Gastroesophageal sphincter (tissue), 3 donors: ENCODE results near the gene CASP3.

ENCODE experiments used
- EP300 ChIP-seq: sonication (generic); formaldehyde crosslinking; IDR thresholded peaks from one replicate; pipeline ENCODE4 v1.6.1; 2017; ENCODE audit warnings: antibody characterized with exemption, mild to moderate bottlenecking
- POLR2A ChIP-seq, 2 donors: fragments of 450-650 bp; IDR thresholded peaks; one replicate each; pipeline ENCODE4 v1.6.1; 2017; ENCODE audit warnings: antibody characterized with exemption in 2 of 2, mild to moderate bottlenecking in 2 of 2, moderate library complexity in 1 of 2
- POLR2AphosphoS5 ChIP-seq: sonication (generic); formaldehyde crosslinking; IDR thresholded peaks from one replicate; pipeline ENCODE4 v1.6.1; 2017; ENCODE audit warnings: antibody characterized with exemption
- TF ChIP-seq, protein P1 (sequence below), 4 experiments: fragments of 200-600 bp in 2 of 4; fragments of 450-650 bp in 2 of 4; sonication (generic) in 1 of 4; IDR thresholded peaks; one replicate each; pipeline ENCODE4 v1.5.1; 2017 to 2019; ENCODE audit warnings: antibody characterized with exemption in 4 of 4, mild to moderate bottlenecking in 2 of 4, moderate library complexity in 2 of 4

DNA sequence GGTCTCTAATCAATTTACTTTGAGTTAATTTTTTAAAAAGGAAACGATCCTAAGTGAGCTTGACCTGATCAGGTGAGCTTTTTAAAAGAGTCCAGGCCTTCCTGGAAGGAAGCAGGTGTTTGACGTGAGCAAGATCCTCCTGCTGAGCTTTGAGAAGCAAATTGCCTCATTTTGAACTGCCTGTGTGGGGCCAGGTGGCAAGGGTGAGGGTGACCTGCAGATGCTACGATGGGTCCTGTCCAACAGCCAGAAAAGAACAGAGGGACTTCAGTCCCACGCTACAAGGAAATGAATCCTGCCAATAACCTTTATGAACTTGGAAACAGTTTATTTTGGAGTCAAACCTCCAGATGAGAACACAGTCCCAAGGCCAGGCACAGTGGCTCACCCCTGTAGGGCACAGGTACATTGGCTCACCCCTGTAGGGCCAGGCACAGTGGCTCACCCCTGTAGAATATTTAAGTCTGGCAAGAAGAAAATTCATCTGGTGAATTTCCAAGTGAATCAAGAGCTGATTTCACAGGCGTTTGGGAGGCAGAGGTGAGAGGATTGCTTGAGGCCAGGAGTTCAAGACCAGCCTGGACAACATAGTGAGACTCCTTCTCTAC lies 58.1 kb downstream of the CASP3 start:
- TF ChIP-seq, protein P1, sequence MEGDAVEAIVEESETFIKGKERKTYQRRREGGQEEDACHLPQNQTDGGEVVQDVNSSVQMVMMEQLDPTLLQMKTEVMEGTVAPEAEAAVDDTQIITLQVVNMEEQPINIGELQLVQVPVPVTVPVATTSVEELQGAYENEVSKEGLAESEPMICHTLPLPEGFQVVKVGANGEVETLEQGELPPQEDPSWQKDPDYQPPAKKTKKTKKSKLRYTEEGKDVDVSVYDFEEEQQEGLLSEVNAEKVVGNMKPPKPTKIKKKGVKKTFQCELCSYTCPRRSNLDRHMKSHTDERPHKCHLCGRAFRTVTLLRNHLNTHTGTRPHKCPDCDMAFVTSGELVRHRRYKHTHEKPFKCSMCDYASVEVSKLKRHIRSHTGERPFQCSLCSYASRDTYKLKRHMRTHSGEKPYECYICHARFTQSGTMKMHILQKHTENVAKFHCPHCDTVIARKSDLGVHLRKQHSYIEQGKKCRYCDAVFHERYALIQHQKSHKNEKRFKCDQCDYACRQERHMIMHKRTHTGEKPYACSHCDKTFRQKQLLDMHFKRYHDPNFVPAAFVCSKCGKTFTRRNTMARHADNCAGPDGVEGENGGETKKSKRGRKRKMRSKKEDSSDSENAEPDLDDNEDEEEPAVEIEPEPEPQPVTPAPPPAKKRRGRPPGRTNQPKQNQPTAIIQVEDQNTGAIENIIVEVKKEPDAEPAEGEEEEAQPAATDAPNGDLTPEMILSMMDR (IDR thresholded peaks at IDR 0.05), result no peak
- TF ChIP-seq POLR2AphosphoS5 (no peak), EP300 (no peak), POLR2A (IDR thresholded peaks at IDR 0.05) (no peak)
